Spleen (tissue), 7 donors: Measurements from ENCODE around the gene MEIS2.

Source experiments
- CTCF ChIP-seq, 11 experiments: fragments of 200-600 bp in 7 of 11; fragments of 450-650 bp in 4 of 11; sonication (generic) in 4 of 11; IDR thresholded peaks in 8 of 11; conservative IDR thresholded peaks in 3 of 11; 1 replicate in 7 of 11; 2 replicates in 4 of 11; pipeline versions ENCODE4 v1.4.0 to v1.8.0; 2016 to 2021; ENCODE audit warnings: antibody characterized with exemption in 11 of 11, inconsistent platforms in 4 of 11, mild to moderate bottlenecking in 1 of 11
- POLR2AphosphoS5 ChIP-seq, 3 donors: sonication (generic); formaldehyde crosslinking; IDR thresholded peaks; one replicate each; pipeline ENCODE4 v1.5.1; 2017; ENCODE audit warnings: antibody characterized with exemption in 3 of 3
- donor health status: DM: no; HTN: no; CAD: no; lungs with moderate emphysema.
- donor health status: DM: no; HTN: no; CAD: no.
- donor health status: DM: no; HTN: no; CAD: no.

DNA sequence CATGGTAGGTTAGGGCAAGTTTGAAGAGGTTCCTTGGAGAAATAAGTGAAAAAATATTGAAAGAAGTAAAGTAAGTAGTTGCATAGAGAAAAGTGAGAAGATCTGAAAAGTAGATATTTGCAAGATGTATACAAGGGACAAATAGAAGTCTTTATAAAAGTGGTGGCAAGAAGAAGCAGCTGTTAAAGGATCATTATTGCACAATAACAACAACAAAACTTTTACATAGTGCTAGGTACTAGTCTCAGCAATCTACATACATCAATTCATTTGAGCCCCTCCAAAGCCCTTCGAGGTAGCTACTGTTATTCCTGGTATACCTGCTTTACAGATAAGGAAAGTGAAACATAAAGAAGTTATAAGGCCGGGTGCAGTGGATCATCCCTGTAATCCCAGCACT, 239.6 kb downstream of the MEIS2 start:
- TF ChIP-seq CTCF (IDR thresholded peaks at IDR 0.05 in 8 of 11, conservative IDR thresholded peaks at IDR 0.05 in 3 of 11), result no peak
- no peak for TF ChIP-seq POLR2AphosphoS5 (IDR thresholded peaks at IDR 0.05)
